Measurements from ENCODE around the gene GPR78.

GPR78 gene

GRCh38 chr4:8593264-8594096 lies 13.3 kb downstream of the GPR78 start:
- Histone ChIP-seq H4K91ac (ENCODE audit: low read length) (no peak overlapping the region), H2BK5ac (ENCODE audit: low read depth, low read length, poor library complexity, severe bottlenecking) (no peak overlapping the region), H2BK12ac (ENCODE audit: low read length in 2 of 2) (no peak overlapping the region), H3K79me1 (replicated peaks; ENCODE audit: low read length, poor library complexity, severe bottlenecking) (no peaks in the 10 kb centered on the region), H3K4ac (ENCODE audit: low read depth in 1 of 2, low read length in 2 of 2) (no peak overlapping the region), H3K14ac (ENCODE audit: low read length in 2 of 2) (no peak overlapping the region), H3K9me3 (ENCODE audit: control insufficient read depth, low read length) (no peaks in the 10 kb centered on the region), H3K18ac (ENCODE audit: low read depth in 1 of 2, low read length in 2 of 2) (no peak overlapping the region), H3K27ac (ENCODE audit: low read length, poor library complexity, severe bottlenecking) (no peak overlapping the region), H3K27me3 (ENCODE audit: control insufficient read depth in 1 of 2, insufficient read depth in 1 of 2, low read length in 2 of 2) (peaks cover 47 to 65% of the 10 kb centered on the region in 2 experiments), H4K8ac (ENCODE audit: low read length) (no peak overlapping the region), H2AK5ac (ENCODE audit: low read length, severe bottlenecking) (no peak overlapping the region), H3K4me1 (ENCODE audit: control insufficient read depth, insufficient read depth, low read depth, low read length) (peaks cover 46% of the 10 kb centered on the region), H2BK15ac (ENCODE audit: low read depth, poor library complexity, severe bottlenecking) (no peak overlapping the region), H3K4me3 (ENCODE audit: insufficient read depth in 1 of 2, low read depth in 1 of 2, low read length in 2 of 2) (peak overlapping the region; percentile 45 to 79), H3K4me2 (ENCODE audit: low read length, poor library complexity, severe bottlenecking) (peak overlapping the region; percentile 49), H2BK120ac (ENCODE audit: low read depth, low read length) (no peak overlapping the region), H3K9ac (ENCODE audit: low read length) (peak overlapping the region; percentile 85), H2AFZ (ENCODE audit: low read depth, low read length) (no peak overlapping the region), H3K23ac (ENCODE audit: low read length in 2 of 2) (no peak overlapping the region), H3K36me3 (ENCODE audit: control insufficient read depth in 1 of 2, insufficient read depth in 2 of 2, low read depth in 1 of 2, low read length in 2 of 2) (no peaks in the 10 kb centered on the region)
- WGBS, result 38% methylated on average over 19 of the region's 24 CpGs
- DNase-seq, result no peak

- peaks cover 51% of the 10 kb centered on the region for H3K4me1 ChIP-seq (ENCODE audit: control insufficient read depth, insufficient read depth, low read depth, low read length)
- H2AFZ ChIP-seq (ENCODE audit: low read depth, low read length), result no peak overlapping the region
- H3K9ac ChIP-seq (ENCODE audit: low read length), result peak overlapping the region; percentile 85
- H3K36me3 ChIP-seq (ENCODE audit: control insufficient read depth in 1 of 2, insufficient read depth in 2 of 2, low read depth in 1 of 2, low read length in 2 of 2), result peaks cover 0 to 2% of the 10 kb centered on the region in 2 experiments
- H2BK120ac ChIP-seq (ENCODE audit: low read depth, low read length), result no peak overlapping the region
- H3K79me1 ChIP-seq (replicated peaks; ENCODE audit: low read length, poor library complexity, severe bottlenecking), result no peaks in the 10 kb centered on the region
- no peak overlapping the region for H3K4me2 ChIP-seq (ENCODE audit: low read length, poor library complexity, severe bottlenecking)
- no peak overlapping the region for H3K18ac ChIP-seq (ENCODE audit: low read depth in 1 of 2, low read length in 2 of 2)
- no peak overlapping the region for H4K8ac ChIP-seq (ENCODE audit: low read length)
- no peak overlapping the region for H4K91ac ChIP-seq (ENCODE audit: low read length)
- H2BK12ac ChIP-seq (ENCODE audit: low read length in 2 of 2), result no peak overlapping the region
- no peak overlapping the region for H3K23ac ChIP-seq (ENCODE audit: low read length in 2 of 2)
- peaks cover 39 to 56% of the 10 kb centered on the region in 2 experiments for H3K27me3 ChIP-seq (ENCODE audit: control insufficient read depth in 1 of 2, insufficient read depth in 1 of 2, low read length in 2 of 2)
- WGBS, result 66% methylated on average over 20 of the region's 24 CpGs
- no peak overlapping the region for H3K27ac ChIP-seq (ENCODE audit: low read length, poor library complexity, severe bottlenecking)
- no peak overlapping the region for H3K4ac ChIP-seq (ENCODE audit: low read depth in 1 of 2, low read length in 2 of 2)
- no peak overlapping the region for H2BK15ac ChIP-seq (ENCODE audit: low read depth, poor library complexity, severe bottlenecking)
- peak overlapping the region in 1 of 2 experiments; percentile 79 for H3K4me3 ChIP-seq (ENCODE audit: insufficient read depth in 1 of 2, low read depth in 1 of 2, low read length in 2 of 2)
- H2BK5ac ChIP-seq (ENCODE audit: low read depth, low read length, poor library complexity, severe bottlenecking), result no peak overlapping the region
- no peaks in the 10 kb centered on the region for H3K9me3 ChIP-seq (ENCODE audit: control insufficient read depth, low read length)
- H2AK5ac ChIP-seq (ENCODE audit: low read length, severe bottlenecking), result no peak overlapping the region
- no peak overlapping the region for H3K14ac ChIP-seq (ENCODE audit: low read length in 2 of 2)
- DNase-seq, result peak; percentile 77
These were observed 14.2 kb downstream of the GPR78 start for GRCh38 chr4:8594097-8595038.

- H3K36me3 ChIP-seq (ENCODE audit: control insufficient read depth in 1 of 2, insufficient read depth in 2 of 2, low read depth in 1 of 2, low read length in 2 of 2), result peaks cover 2 to 4% of the 10 kb centered on the region in 2 experiments
- no peak overlapping the region for H3K9ac ChIP-seq (ENCODE audit: low read length)
- H4K91ac ChIP-seq (ENCODE audit: low read length), result no peak overlapping the region
- H2AFZ ChIP-seq (ENCODE audit: low read depth, low read length), result no peak overlapping the region
- WGBS, result 72% methylated on average over 16 of the region's 16 CpGs
- no peaks in the 10 kb centered on the region for H3K9me3 ChIP-seq (ENCODE audit: control insufficient read depth, low read length)
- no peak overlapping the region for H2BK12ac ChIP-seq (ENCODE audit: low read length in 2 of 2)
- no peak overlapping the region for H2BK120ac ChIP-seq (ENCODE audit: low read depth, low read length)
- DNase-seq, result no peak
- no peak overlapping the region for H2BK5ac ChIP-seq (ENCODE audit: low read depth, low read length, poor library complexity, severe bottlenecking)
- H3K4me3 ChIP-seq (ENCODE audit: insufficient read depth in 1 of 2, low read depth in 1 of 2, low read length in 2 of 2), result no peak overlapping the region
- H3K4me1 ChIP-seq (ENCODE audit: control insufficient read depth, insufficient read depth, low read depth, low read length), result peaks cover 52% of the 10 kb centered on the region
- no peak overlapping the region for H3K18ac ChIP-seq (ENCODE audit: low read depth in 1 of 2, low read length in 2 of 2)
- no peak overlapping the region for H4K8ac ChIP-seq (ENCODE audit: low read length)
- H3K27ac ChIP-seq (ENCODE audit: low read length, poor library complexity, severe bottlenecking), result no peak overlapping the region
- H3K79me1 ChIP-seq (replicated peaks; ENCODE audit: low read length, poor library complexity, severe bottlenecking), result no peaks in the 10 kb centered on the region
- no peak overlapping the region for H2AK5ac ChIP-seq (ENCODE audit: low read length, severe bottlenecking)
- H3K14ac ChIP-seq (ENCODE audit: low read length in 2 of 2), result no peak overlapping the region
- no peak overlapping the region for H3K4me2 ChIP-seq (ENCODE audit: low read length, poor library complexity, severe bottlenecking)
- H3K4ac ChIP-seq (ENCODE audit: low read depth in 1 of 2, low read length in 2 of 2), result no peak overlapping the region
- H3K23ac ChIP-seq (ENCODE audit: low read length in 2 of 2), result no peak overlapping the region
- peaks cover 36 to 45% of the 10 kb centered on the region in 2 experiments for H3K27me3 ChIP-seq (ENCODE audit: control insufficient read depth in 1 of 2, insufficient read depth in 1 of 2, low read length in 2 of 2)
- H2BK15ac ChIP-seq (ENCODE audit: low read depth, poor library complexity, severe bottlenecking), result no peak overlapping the region
These were observed 15.3 kb downstream of the GPR78 start for GRCh38 chr4:8595237-8596087.
